ENCODE measurements around the gene PIGP.
"Not testable (repeated sequence)": the region's sequence is repeated elsewhere in the genome, so short reads cannot be mapped to it uniquely, and the experiment has no call there.

The PIGP gene

DNA sequence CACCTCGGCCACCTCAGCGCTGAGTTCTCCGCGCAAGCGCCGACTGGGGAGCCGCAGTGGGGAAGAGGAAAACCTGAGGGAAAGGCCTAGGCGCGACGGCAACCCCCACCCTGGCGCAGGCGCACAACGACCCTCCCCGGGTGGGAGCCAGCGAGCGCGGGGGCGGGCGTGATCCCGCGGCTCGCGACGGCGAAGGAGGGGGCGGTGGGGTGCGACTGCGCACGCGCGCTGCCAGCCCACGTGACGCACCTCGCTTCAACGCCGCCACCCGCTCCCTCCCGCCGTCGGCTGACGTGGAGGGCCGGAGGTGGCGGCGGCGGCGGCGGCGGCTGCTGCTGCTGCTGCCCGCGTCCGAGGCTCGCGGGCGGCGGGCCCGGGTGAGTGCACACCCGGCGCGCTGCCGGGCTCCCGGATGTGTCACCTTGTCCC is at the start of gene PIGP, which contains the start of gene TTC3:
TSS of gene PIGP (minus strand) at position 84 of the 429 bp plus-strand sequence. CDS start 556 bp downstream, outside the sequence.
TSS of gene TTC3 (plus strand) at position 267 of the 429 bp plus-strand sequence. CDS start 14,004 bp downstream, outside the sequence.
- peak within 1 kb of the TSS; percentile 68 to 96 (median 90) for H3K4me3 ChIP-seq
- H3K27ac ChIP-seq, result peak within 1 kb of the TSS; percentile 93 to 100 (median 99)

GRCh38 chr21:37119421-37120218 is 46.7 kb upstream of the PIGP start:
- Histone ChIP-seq H3K27ac (no peak overlapping the region), H3K4me3 (no peak overlapping the region)

DNA sequence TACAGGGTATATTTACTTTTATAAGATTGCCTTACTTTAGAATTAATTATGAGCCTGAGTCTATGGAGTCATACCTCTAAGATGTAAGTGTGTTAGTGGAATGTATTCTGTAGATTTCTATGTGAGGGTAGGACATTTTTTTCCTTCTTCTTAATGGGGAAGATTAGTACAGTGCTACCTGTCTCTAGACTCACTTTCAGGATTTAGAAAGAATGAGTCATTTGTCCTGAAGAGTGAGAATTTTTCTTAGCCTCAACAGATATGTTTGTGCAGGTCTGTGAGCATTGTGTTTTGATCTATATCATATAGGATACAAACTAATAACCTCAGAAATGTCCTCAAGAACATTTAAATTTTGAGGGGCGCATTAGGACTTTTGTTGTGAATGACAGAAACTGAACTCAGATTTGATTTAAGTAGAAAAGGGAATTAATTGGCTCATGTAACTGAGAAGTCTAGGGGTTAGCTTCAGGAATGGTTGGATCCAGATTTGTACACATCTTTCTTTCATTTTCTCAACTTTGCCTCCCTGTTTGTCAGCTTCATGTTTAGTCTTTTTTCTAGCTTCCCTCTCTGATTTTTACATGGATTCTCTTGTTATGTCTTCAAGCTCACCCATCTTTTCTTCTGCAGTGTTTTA is 45.4 kb upstream of the PIGP start:
- Histone ChIP-seq H3K4me3 (no peak overlapping the region), H3K27ac (no peak overlapping the region)

- Histone ChIP-seq H3K4me3 (no peak overlapping the region), H3K27ac (no peak overlapping the region)
These were observed 44.3 kb upstream of the PIGP start for GRCh38 chr21:37117204-37117603.

- not testable (repeated sequence) for H3K4me3 ChIP-seq, H3K27ac ChIP-seq
These were observed 43.6 kb upstream of the PIGP start for GRCh38 chr21:37116459-37116858.

- not testable (repeated sequence) for H3K27ac ChIP-seq, H3K4me3 ChIP-seq
These were observed 41.4 kb upstream of the PIGP start for GRCh38 chr21:37114301-37114700.

- not testable (repeated sequence) for H3K4me3 ChIP-seq, H3K27ac ChIP-seq
These were observed 38.2 kb upstream of the PIGP start for GRCh38 chr21:37111029-37111428.

- no peak overlapping the region for H3K4me3 ChIP-seq
- no peak overlapping the region for H3K27ac ChIP-seq
These were observed 34.1 kb upstream of the PIGP start for GRCh38 chr21:37106998-37107397.

DNA sequence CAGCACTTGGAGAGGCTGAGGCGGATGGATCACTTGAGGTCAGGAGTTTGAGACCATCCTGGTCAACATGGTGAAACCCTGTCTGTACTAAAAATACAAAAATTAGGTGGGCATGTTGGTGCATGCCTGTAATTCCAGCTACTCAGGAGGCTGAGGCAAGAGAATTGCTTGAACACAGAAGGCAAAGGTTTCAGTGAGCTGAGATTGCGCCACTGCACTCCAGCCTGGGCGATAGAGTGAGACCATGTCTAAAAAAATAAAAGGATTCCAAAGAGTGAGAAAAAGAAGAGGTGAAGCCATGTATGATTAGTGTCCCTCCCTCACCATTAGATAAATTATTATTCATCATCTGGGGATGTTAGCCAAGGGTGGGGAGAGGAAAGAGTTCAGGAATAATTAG is 29.9 kb upstream of the PIGP start:
- H3K4me3 ChIP-seq, H3K27ac ChIP-seq: not testable (repeated sequence)

GRCh38 chr21:37101384-37101783 is 28.5 kb upstream of the PIGP start:
- Histone ChIP-seq H3K4me3 (no peak overlapping the region), H3K27ac (no peak overlapping the region)

DNA sequence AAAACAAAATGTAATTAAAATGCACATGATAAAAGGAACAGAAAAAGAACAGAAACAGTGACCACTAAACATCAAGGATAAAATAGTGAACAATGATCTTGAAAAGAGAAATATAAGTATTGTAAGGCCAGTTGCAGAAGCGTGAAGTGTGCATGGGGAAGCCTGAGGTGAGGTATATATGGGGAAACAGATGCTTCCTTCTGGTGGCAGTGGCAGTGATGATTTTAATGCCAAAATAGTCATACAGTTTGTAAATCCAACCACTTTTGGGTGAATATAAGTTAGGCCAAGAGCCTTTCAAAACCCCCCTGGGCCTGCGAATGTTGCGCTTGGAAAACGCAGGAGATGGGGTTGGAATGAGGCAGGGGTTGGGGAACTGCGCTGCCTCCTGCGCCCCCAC is 27.4 kb upstream of the PIGP start:
- Histone ChIP-seq H3K27ac (no peak overlapping the region), H3K4me3 (no peak overlapping the region)

GRCh38 chr21:37098751-37099150 is 25.9 kb upstream of the PIGP start:
- Histone ChIP-seq H3K27ac (no peak overlapping the region), H3K4me3 (no peak overlapping the region)

DNA sequence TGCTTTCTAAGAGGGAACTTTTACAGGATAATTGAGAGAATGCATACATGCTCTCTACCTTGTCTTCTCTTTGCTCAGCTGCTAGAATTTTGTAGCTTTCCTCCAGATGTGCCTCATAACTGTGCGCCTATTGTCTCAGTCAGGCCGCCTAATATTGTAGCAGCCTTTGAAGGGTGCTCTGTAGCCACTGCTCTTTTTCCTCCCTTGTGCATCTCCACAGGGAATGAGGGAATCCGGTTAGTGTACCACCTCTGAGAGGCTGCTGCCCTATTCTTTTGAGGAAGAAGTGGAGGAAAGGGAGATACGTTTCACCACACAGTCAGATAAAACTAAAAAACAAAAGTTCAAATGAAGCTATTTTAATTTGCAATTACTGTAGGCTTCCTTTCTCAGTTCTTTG is 22.9 kb upstream of the PIGP start:
- Histone ChIP-seq H3K27ac (no peak overlapping the region), H3K4me3 (no peak overlapping the region)

DNA sequence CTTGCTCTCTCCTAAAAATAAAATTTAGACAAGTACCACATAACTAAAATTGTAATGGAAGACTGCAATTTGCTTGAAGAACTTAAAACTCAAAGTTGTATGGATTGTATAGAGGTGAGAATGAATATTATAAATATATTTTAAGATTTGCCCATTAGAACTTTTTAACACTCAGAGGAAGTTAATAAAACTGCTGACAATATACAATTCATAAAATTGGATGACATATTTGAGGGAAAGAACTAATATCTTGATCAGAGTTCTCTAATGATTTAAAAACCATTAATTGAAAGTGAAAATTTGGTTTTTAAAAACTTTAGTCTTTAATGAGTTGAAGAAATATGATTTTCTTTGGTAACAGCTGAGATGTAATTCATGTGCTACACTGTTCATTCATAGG is 21.1 kb upstream of the PIGP start:
- H3K4me3 ChIP-seq, result no peak overlapping the region
- H3K27ac ChIP-seq, result no peak overlapping the region

GRCh38 chr21:37088186-37088735 is 15.4 kb upstream of the PIGP start:
- H3K27ac ChIP-seq, result no peak overlapping the region
- H3K4me3 ChIP-seq, result no peak overlapping the region

DNA sequence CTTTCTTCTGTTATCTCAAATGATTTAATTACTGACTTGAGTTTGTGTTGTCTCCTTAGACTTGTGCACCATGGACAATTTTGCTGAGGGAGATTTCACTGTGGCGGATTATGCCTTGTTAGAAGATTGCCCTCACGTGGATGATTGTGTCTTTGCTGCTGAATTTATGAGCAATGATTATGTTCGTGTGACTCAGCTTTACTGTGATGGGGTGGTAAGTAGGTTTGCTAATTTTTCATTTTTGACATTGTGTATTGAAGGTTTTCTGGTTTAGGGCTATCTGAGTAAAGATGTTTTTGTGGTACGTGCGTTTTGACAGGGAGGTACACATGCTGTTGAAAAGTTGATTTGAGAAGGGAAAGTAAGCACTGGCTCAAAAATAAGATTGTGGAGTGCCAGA is 14.3 kb upstream of the PIGP start:
- Histone ChIP-seq H3K4me3 (no peak overlapping the region), H3K27ac (no peak overlapping the region)

GRCh38 chr21:37085726-37086125 is 12.9 kb upstream of the PIGP start:
- Histone ChIP-seq H3K27ac (no peak overlapping the region), H3K4me3 (no peak overlapping the region)

DNA sequence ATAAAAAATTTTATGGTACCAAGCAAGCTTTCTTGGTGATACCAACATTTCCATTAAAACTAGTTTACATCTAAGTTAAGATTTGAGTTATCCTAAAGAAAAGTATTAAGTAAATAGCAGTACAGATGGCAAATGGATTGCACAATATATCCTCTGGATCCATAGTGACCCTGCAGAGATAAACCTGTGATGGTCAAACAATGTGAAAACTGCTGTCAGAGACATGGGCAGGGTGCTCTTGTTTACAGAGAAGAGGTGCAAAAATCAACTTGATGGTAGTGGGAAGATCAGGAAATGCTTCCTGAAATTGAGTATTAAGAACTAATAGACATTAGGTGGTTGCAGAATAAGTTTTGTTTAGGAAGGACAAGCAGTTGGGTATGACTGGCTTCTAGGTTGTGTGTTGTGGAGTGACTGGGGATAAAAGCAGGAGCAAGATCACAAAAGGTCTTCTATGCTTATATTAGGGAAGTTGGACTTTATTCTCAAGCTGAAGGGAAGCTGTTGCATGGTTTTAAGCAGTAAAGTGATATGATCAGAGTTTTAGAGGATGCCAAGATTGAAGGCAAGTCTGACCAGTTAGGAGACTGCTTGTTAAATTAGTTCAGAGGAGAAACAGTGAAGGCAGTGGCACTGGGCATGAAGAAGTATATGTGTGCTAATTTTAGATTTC is 10.1 kb upstream of the PIGP start:
- H3K4me3 ChIP-seq, result no peak overlapping the region
- no peak overlapping the region for H3K27ac ChIP-seq

GRCh38 chr21:37082375-37082774 is 9.5 kb upstream of the PIGP start:
- H3K4me3 ChIP-seq, result no peak overlapping the region
- H3K27ac ChIP-seq, result no peak overlapping the region

DNA sequence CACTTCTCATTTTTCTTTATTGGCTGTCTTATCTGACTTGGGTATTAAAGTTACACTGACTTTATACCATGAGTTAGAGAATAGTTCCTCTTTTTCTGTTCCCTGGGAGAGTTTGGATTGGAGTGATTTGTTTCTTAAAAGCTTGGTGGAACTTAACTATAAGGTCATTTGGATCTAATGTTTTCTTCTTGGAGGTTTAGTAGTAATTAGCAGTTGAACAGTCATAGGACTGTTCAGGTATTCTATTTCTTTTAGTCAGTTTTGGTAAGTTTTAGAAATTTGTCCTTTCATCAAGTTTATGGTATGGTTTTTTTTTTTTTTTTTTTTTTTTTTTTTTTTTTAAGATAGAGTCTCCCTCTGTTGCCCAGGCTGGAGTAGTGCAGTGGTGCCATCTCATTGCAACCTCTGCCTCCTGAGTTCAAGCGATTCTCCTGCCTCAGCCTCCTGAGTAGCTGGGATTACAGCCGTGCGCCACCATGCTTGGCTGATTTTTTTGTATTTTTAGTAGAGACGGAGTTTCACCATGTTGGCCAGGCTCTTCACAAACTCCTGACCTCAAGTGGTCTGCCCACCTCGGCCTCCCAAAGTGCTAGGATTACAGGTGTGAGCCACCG is 6.4 kb upstream of the PIGP start:
- Histone ChIP-seq H3K27ac (no peak overlapping the region), H3K4me3 (no peak overlapping the region)

All from skin epidermis (tissue), 12 donors.